Esophagus muscularis mucosa (tissue), 4 donors: ENCODE data around the gene LCE6A. TPM values are rescaled to one million over a fixed set of nuclear protein-coding genes. Genes with fewer than 3 reads are reported as not detected.
A peak's percentile ranks its signal among the peaks of the same experiment; 100 is the strongest.

Experiments
- DNase-seq: peaks from one replicate; pipeline ENCODE4 v3.0.0-alpha.2; 2017; ENCODE audit errors: extremely low spot score
- H3K27ac ChIP-seq, 4 donors: fragments of 200-600 bp; sonication (generic); replicated peaks in 1 of 4; 1 replicate in 3 of 4; 2 replicates in 1 of 4; pipeline ENCODE4 v1.5.1; 2016 to 2019; ENCODE audit warnings: mild to moderate bottlenecking in 1 of 4
- H3K27me3 ChIP-seq, 4 donors: fragments of 200-600 bp; sonication (generic); one replicate each; pipeline versions ENCODE4 v1.5.1 to v1.6.0; 2016 to 2019
- H3K36me3 ChIP-seq, 4 donors: fragments of 200-600 bp; sonication (generic); one replicate each; pipeline ENCODE4 v1.5.1; 2016 to 2019
- H3K4me1 ChIP-seq, 4 donors: fragments of 200-600 bp; sonication (generic); one replicate each; pipeline ENCODE4 v1.5.1; 2016 to 2019
- H3K4me3 ChIP-seq, 4 donors: fragments of 200-600 bp; sonication (generic); 1 replicate in 2 of 4; 2 replicates in 2 of 4; pipeline ENCODE4 v1.5.1; 2016 to 2019; ENCODE audit warnings: mild to moderate bottlenecking in 4 of 4, moderate library complexity in 1 of 4
- H3K9me3 ChIP-seq, 4 donors: fragments of 200-600 bp; sonication (generic); 1 replicate in 3 of 4; 2 replicates in 1 of 4; pipeline ENCODE4 v1.5.1; 2016 to 2019
- CTCF ChIP-seq, 3 experiments: fragments of 200-600 bp in 2 of 3; fragments of 450-650 bp in 1 of 3; sonication (generic) in 2 of 3; IDR thresholded peaks; one replicate each; pipeline ENCODE4 v1.5.1; 2017 to 2019; ENCODE audit warnings: antibody characterized with exemption in 3 of 3, mild to moderate bottlenecking in 2 of 3, moderate library complexity in 1 of 3
- EP300 ChIP-seq: sonication (generic); formaldehyde crosslinking; IDR thresholded peaks from one replicate; pipeline ENCODE4 v1.6.1; 2017; ENCODE audit warnings: antibody characterized with exemption
- POLR2A ChIP-seq: fragments of 450-650 bp; IDR thresholded peaks from one replicate; pipeline ENCODE4 v1.6.1; 2017; ENCODE audit warnings: antibody characterized with exemption, moderate library complexity, mild to moderate bottlenecking, low read depth
- POLR2AphosphoS5 ChIP-seq, 2 donors: sonication (generic); formaldehyde crosslinking; IDR thresholded peaks; one replicate each; pipeline ENCODE4 v1.6.1; 2017; ENCODE audit warnings: antibody characterized with exemption in 2 of 2
- WGBS: methylation state at CpG from one replicate; pipeline ENCODE4 v1.1.5; 2018; 5-methylcytosine and 5-hydroxymethylcytosine counted together
- intact Hi-C: fragments of 100-400 bp; cut with DNase I; formaldehyde crosslinking; loops from one replicate; pipeline ENCODE4 v1.15.1; 2023
- total RNA-seq, 4 donors: library from RNA; depleted of rRNA; stranded (reverse); fragments of >200 nt; gene quantifications; one replicate each; pipeline versions ENCODE4 v1.1.0 to v1.2.1, GENCODE V29; 2016

The LCE6A gene
- total RNA-seq, 4 donors from 2014 or later = not detected

GRCh38 chr1:152886758-152887409 is 44.2 kb downstream of the LCE6A start:
- Histone ChIP-seq H3K9me3 (no peaks in the 10 kb centered on the region), H3K36me3 (no peaks in the 10 kb centered on the region), H3K27me3 (no peaks in the 10 kb centered on the region), H3K4me3 (no peak overlapping the region), H3K4me1 (peaks cover 0 to 39% (median 37%) of the 10 kb centered on the region in 4 donors), H3K27ac (peak overlapping the region in 3 of 4 donors; percentile 35 to 64 (median 51))
- DNase-seq = no peak
- 70% methylated on average over 4 of the region's 8 CpGs for WGBS
- intact Hi-C loops = no loop called here
- TF ChIP-seq EP300 (no peak), POLR2AphosphoS5 (IDR thresholded peaks at IDR 0.05) (no peak), CTCF (IDR thresholded peaks at IDR 0.05) (no peak), POLR2A (no peak)

- H3K36me3 ChIP-seq = no peaks in the 10 kb centered on the region
- whole genome bisulfite sequencing = 100% methylated on average over 1 of the region's 1 CpG
- no peak for TF ChIP-seq CTCF (IDR thresholded peaks at IDR 0.05)
- no peak for TF ChIP-seq EP300
- TF ChIP-seq POLR2AphosphoS5 (IDR thresholded peaks at IDR 0.05) = no peak
- no peak for TF ChIP-seq POLR2A
- intact Hi-C loops = no loop called here
- DNase-seq = no peak
- H3K27ac ChIP-seq = no peak overlapping the region
- no peak overlapping the region for H3K4me3 ChIP-seq
- no peaks in the 10 kb centered on the region for H3K27me3 ChIP-seq
- peaks cover 0 to 39% (median 37%) of the 10 kb centered on the region in 4 donors for H3K4me1 ChIP-seq
- no peaks in the 10 kb centered on the region for H3K9me3 ChIP-seq
These were observed 45.5 kb downstream of the LCE6A start for GRCh38 chr1:152888126-152888525.

Other genes with a start within 250 kb of the LCE6A start
- not detected for gene LCE3C, start 242.6 kb upstream of the LCE6A start, total RNA-seq
- not detected for gene LCE3B, start 229.0 kb upstream of the LCE6A start, total RNA-seq
- not detected for gene LCE3A, start 219.8 kb upstream of the LCE6A start, total RNA-seq
- gene LCE2D, start 179.5 kb upstream of the LCE6A start, total RNA-seq = not detected
- gene LCE2C, start 167.6 kb upstream of the LCE6A start, total RNA-seq = not detected
- not detected for gene LCE2B, start 156.7 kb upstream of the LCE6A start, total RNA-seq
- gene LCE2A, start 144.5 kb upstream of the LCE6A start, total RNA-seq = not detected
- gene LCE4A, start 134.7 kb upstream of the LCE6A start, total RNA-seq = not detected
- not detected for gene KPRP, start 84.8 kb upstream of the LCE6A start, total RNA-seq
- gene LCE1F, start 67.7 kb upstream of the LCE6A start, total RNA-seq = not detected
- gene LCE1E, start 56.6 kb upstream of the LCE6A start, total RNA-seq = not detected
- gene LCE1D, start 46.1 kb upstream of the LCE6A start, total RNA-seq = not detected
- gene LCE1C, start 36.2 kb upstream of the LCE6A start, total RNA-seq = not detected
- not detected for gene LCE1B, start 30.9 kb upstream of the LCE6A start, total RNA-seq
- not detected for gene LCE1A, start 15.4 kb upstream of the LCE6A start, total RNA-seq
- not detected for gene LCE7A, start 17.1 kb downstream of the LCE6A start, total RNA-seq
- gene SMCP, start 35.5 kb downstream of the LCE6A start, total RNA-seq = not detected
- gene IVL, start 65.7 kb downstream of the LCE6A start, total RNA-seq = not detected
- gene SPRR5, start 104.3 kb downstream of the LCE6A start, total RNA-seq = not detected
- not detected for gene SPRR4, start 127.8 kb downstream of the LCE6A start, total RNA-seq
- gene SPRR1A, start 141.2 kb downstream of the LCE6A start, total RNA-seq = not detected
- 1 to 10 TPM in 2 of 4 donors, not detected in 2; 1.6 to 5.0 TPM for gene SPRR3, start 158.9 kb downstream of the LCE6A start, total RNA-seq
- gene SPRR1B, start 188.3 kb downstream of the LCE6A start, total RNA-seq = not detected
- gene SPRR2D, start 198.3 kb downstream of the LCE6A start, total RNA-seq = 1 to 10 TPM in 1 of 4 donors, under 1 TPM in 1, not detected in 2; 0.57 to 1.7 TPM
- gene SPRR2A, start 214.7 kb downstream of the LCE6A start, total RNA-seq = 1 to 10 TPM in 1 of 4 donors, not detected in 3; 2.5 TPM
- not detected for gene SPRR2B, start 228.8 kb downstream of the LCE6A start, total RNA-seq